ENCODE measurements around the gene IGBP1.

DNA sequence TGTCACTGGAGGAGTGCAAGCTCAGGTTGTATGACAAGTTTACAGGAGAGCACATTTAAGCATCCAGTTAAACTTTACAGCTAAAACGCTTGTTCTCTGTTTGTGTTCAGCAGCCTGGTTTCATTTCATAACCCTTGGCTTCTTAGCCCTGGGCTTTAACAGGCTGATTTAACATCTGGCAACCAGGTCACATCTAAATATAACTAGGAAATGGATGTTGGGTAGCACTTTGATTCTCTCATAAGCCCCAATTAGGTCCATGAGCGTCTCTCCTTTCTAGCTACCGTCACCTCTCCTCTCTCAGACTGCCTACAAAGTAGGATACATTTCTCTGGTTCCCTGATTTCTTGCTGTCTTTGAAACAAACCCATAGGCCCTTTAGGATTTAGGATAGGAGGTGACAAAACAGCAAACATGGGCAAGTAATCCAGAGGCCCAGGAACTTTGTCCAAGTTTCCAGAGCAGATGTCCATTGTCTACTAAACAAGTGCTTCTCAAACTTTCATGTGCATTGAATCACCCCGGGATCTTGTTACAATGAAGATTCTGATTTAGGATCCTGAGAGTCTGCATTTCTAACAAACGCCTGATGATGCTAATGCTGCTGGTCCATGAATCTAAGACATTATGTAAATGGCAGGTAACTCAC lies 48.5 kb upstream of the IGBP1 start:
- TF ChIP-seq TARDBP (IDR thresholded peaks at IDR 0.05) (no peak), HDGF (IDR thresholded peaks at IDR 0.05; ENCODE audit: borderline replicate concordance) (no peak), FOXM1 (IDR thresholded peaks at IDR 0.05; ENCODE audit: borderline replicate concordance) (no peak), LEF1 (IDR thresholded peaks at IDR 0.05; ENCODE audit: borderline replicate concordance) (no peak), FOXA1 (IDR thresholded peaks at IDR 0.05) (no peak), ELF4 (IDR thresholded peaks at IDR 0.05) (no peak), ZNF384 (IDR thresholded peaks at IDR 0.05) (no peak), CTBP1 (IDR thresholded peaks at IDR 0.05; ENCODE audit: borderline replicate concordance) (no peak)
